GDM1 (cell line): ENCODE results near the gene PSG7.
"Not testable (repeated sequence)": the region's sequence is repeated elsewhere in the genome, so short reads cannot be mapped to it uniquely, and the experiment has no call there.

ENCODE experiments used
- DNase-seq: peaks from one replicate; lab custom pipeline; 2025; lab: John Stamatoyannopoulos, UW

The PSG7 gene

GRCh38 chr19:42937107-42937506 lies at the start of gene PSG7:
PSG7 (minus strand) TSS chr19:42937207; CDS start chr19:42937076, 131 bp downstream.
- DNase-seq = not testable (repeated sequence)

GRCh38 chr19:42985588-42985987 lies 48.6 kb upstream of the PSG7 start:
- no peak for DNase-seq

- not testable (repeated sequence) for DNase-seq
Measured at GRCh38 chr19:42982111-42982510, 45.1 kb upstream of the PSG7 start.

GRCh38 chr19:42971451-42971850 lies 34.4 kb upstream of the PSG7 start:
- DNase-seq = not testable (repeated sequence)

- no peak for DNase-seq
Measured at GRCh38 chr19:42965176-42965575, 28.2 kb upstream of the PSG7 start.

GRCh38 chr19:42961119-42961518 lies 24.1 kb upstream of the PSG7 start:
- no peak for DNase-seq

- DNase-seq = not testable (repeated sequence)
Measured at GRCh38 chr19:42952126-42952525, 15.1 kb upstream of the PSG7 start.

GRCh38 chr19:42951476-42951875 lies 14.5 kb upstream of the PSG7 start:
- not testable (repeated sequence) for DNase-seq

GRCh38 chr19:42942187-42942789 lies 5.3 kb upstream of the PSG7 start:
- DNase-seq = no peak

- not testable (repeated sequence) for DNase-seq
Measured at GRCh38 chr19:42934726-42935125, 2.3 kb downstream of the PSG7 start.

GRCh38 chr19:42934183-42934582 lies 2.8 kb downstream of the PSG7 start:
- DNase-seq = not testable (repeated sequence)

- DNase-seq = not testable (repeated sequence)
Measured at GRCh38 chr19:42933412-42933811, 3.6 kb downstream of the PSG7 start.

- not testable (repeated sequence) for DNase-seq
Measured at GRCh38 chr19:42932485-42933101, 4.4 kb downstream of the PSG7 start.

GRCh38 chr19:42930214-42930613 lies 6.8 kb downstream of the PSG7 start:
- DNase-seq = not testable (repeated sequence)

- no peak for DNase-seq
Measured at GRCh38 chr19:42928896-42929295, 8.1 kb downstream of the PSG7 start.

- no peak for DNase-seq
Measured at GRCh38 chr19:42926781-42927180, 10.2 kb downstream of the PSG7 start.

- not testable (repeated sequence) for DNase-seq
Measured at GRCh38 chr19:42923106-42923505, 13.9 kb downstream of the PSG7 start.

- not testable (repeated sequence) for DNase-seq
Measured at GRCh38 chr19:42920971-42921370, 16.0 kb downstream of the PSG7 start.

GRCh38 chr19:42919757-42920079 lies 17.3 kb downstream of the PSG7 start:
- no peak for DNase-seq

- not testable (repeated sequence) for DNase-seq
Measured at GRCh38 chr19:42919070-42919756, 17.8 kb downstream of the PSG7 start.

GRCh38 chr19:42918377-42919069 lies 18.5 kb downstream of the PSG7 start:
- DNase-seq = not testable (repeated sequence)

- DNase-seq = not testable (repeated sequence)
Measured at GRCh38 chr19:42917634-42918033, 19.4 kb downstream of the PSG7 start, which contains the start of gene PSG6. PSG6 (minus strand) TSS chr19:42917894; CDS start chr19:42917792, 102 bp downstream.
